Psoas muscle (tissue), 8 donors: ENCODE data around the gene DGAT2L6. TPM values are rescaled to one million over a fixed set of nuclear protein-coding genes. Genes with fewer than 3 reads are reported as not detected.

Experiments
- ATAC-seq, 4 donors: fragments of 200-7000 bp; cut with Tn5 transposase; one replicate each; pipeline ENCODE4 v1.9.1; 2020; ENCODE audit warnings: moderate library complexity in 3 of 4, mild to moderate bottlenecking in 2 of 4
- DNase-seq, 2 donors: peaks; one replicate each; pipeline ENCODE4 v3.0.0-alpha.2; 2020
- H3K27ac ChIP-seq: fragments of 200-600 bp; one replicate; pipeline ENCODE4 v1.8.0; 2022
- H3K27me3 ChIP-seq, 3 donors: fragments of 200-600 bp in 1 of 3; one replicate each; pipeline versions ENCODE4 v1.6.1 to v1.8.0; 2013 to 2022; ENCODE audit warnings: low read length in 2 of 3, mild to moderate bottlenecking in 2 of 3, moderate library complexity in 1 of 3; ENCODE audit not compliant: insufficient read depth in 3 of 3
- H3K36me3 ChIP-seq, 2 donors: fragments of 200-600 bp in 1 of 2; one replicate each; pipeline versions ENCODE4 v1.6.1 to v1.8.0; 2013 to 2022; ENCODE audit warnings: low read depth in 1 of 2, mild to moderate bottlenecking in 1 of 2, moderate library complexity in 1 of 2; ENCODE audit not compliant: insufficient read depth in 1 of 2
- H3K4me1 ChIP-seq: fragments of 200-600 bp; one replicate; pipeline ENCODE4 v1.8.0; 2022
- H3K4me3 ChIP-seq: fragments of 200-600 bp; one replicate; pipeline ENCODE4 v1.8.0; 2022; ENCODE audit warnings: mild to moderate bottlenecking
- H3K9me3 ChIP-seq: fragments of 200-600 bp; one replicate; pipeline ENCODE4 v1.8.0; 2022
- WGBS, 3 donors: extraction: QIAGEN DNeasy Blood & Tissue Kit; methylation state at CpG; one replicate each; pipeline versions ENCODE4 v1.1.6 to v1.1.7; 2013; 5-methylcytosine and 5-hydroxymethylcytosine counted together
- intact Hi-C, 2 donors: fragments of 100-400 bp; cut with DNase I; formaldehyde crosslinking; loops; one replicate each; pipeline versions ENCODE4 v1.11.0 to v1.14.2; 2022
- long read RNA-seq, 2 donors: library from polyadenylated mRNA; unstranded; transcript quantifications; one replicate each; pipeline ENCODE4 v2.0.0, GENCODE V29; 2021
- polyA plus RNA-seq, 3 donors: library from polyadenylated mRNA; stranded (reverse); fragments of 200-250 nt; gene quantifications; one replicate each; pipeline ENCODE4 v1.2.3, GENCODE V29; 2013
- total RNA-seq, 4 donors: library from RNA; stranded (reverse); fragmentation: NEBNext Ultra II Directional in 2 of 4; extraction: Animal tissue kit (Norgen Biotek cat#: 25700) in 2 of 4; gene quantifications; one replicate each; pipeline versions ENCODE4 v1.2.1 to v1.2.4, GENCODE V29; 2021 to 2023
- TF ChIP-seq, protein P1 (sequence below): fragments of 200-600 bp; IDR thresholded peaks from one replicate; pipeline ENCODE4 v1.8.0; 2022; ENCODE audit warnings: antibody characterized with exemption
- donor health status: healthy with polysubstance abuse.
- donor health status: DM: no; HTN: no; CAD: no; lungs with moderate emphysema.
- donor health status: Bipolar disorder and iron deficiency.
- donor health status: healthy.
- donor health status: DM: yes; HTN: yes; CAD: no.
- donor health status: DM: no; HTN: no; CAD: no.
- donor health status: DM: no; HTN: no; CAD: no.
- donor health status: DM: yes; HTN: yes; CAD: no.

The DGAT2L6 gene, protein sequence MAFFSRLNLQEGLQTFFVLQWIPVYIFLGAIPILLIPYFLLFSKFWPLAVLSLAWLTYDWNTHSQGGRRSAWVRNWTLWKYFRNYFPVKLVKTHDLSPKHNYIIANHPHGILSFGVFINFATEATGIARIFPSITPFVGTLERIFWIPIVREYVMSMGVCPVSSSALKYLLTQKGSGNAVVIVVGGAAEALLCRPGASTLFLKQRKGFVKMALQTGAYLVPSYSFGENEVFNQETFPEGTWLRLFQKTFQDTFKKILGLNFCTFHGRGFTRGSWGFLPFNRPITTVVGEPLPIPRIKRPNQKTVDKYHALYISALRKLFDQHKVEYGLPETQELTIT
- not detected for total RNA-seq
- not detected for polyA plus RNA-seq
- long read RNA-seq, donor 1 = 0 reads
- long read RNA-seq, donor 2 = 0 reads

DNA sequence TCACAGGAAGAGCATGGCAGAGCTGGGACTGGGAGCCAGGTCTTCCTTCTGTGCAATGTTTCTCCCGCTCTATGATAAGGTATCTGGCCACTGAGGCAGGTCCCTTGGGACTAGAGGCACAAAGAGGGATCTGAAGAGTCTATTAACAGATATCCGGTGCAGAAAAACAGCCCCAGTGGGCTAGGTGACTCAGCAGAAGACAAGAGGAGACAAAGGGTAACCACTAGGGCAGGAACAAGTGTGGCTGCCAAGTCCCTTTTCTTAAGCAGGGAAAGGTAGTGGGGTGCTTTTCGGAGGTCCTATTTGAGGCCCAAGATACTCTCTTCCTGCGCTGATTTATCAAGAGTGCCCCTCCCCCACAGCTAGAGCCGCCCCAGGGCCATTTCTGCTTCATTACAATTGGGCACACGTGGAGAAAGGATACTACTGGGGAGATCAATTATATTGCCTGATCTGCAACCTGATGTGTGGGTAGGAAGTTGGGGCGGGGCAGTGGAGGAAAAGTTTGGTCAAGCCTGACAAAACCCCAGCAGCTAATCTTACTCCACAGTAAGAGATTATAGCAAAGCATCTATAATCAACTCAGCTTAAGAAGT lies at the start of gene DGAT2L6:
Gene DGAT2L6, plus strand, starts transcription at position 546 of the 596 bp plus-strand sequence. CDS start 100 bp downstream, outside the sequence.
- TF ChIP-seq, protein P1, sequence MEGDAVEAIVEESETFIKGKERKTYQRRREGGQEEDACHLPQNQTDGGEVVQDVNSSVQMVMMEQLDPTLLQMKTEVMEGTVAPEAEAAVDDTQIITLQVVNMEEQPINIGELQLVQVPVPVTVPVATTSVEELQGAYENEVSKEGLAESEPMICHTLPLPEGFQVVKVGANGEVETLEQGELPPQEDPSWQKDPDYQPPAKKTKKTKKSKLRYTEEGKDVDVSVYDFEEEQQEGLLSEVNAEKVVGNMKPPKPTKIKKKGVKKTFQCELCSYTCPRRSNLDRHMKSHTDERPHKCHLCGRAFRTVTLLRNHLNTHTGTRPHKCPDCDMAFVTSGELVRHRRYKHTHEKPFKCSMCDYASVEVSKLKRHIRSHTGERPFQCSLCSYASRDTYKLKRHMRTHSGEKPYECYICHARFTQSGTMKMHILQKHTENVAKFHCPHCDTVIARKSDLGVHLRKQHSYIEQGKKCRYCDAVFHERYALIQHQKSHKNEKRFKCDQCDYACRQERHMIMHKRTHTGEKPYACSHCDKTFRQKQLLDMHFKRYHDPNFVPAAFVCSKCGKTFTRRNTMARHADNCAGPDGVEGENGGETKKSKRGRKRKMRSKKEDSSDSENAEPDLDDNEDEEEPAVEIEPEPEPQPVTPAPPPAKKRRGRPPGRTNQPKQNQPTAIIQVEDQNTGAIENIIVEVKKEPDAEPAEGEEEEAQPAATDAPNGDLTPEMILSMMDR = no peak
- intact Hi-C loops = no loop called here
- H3K9me3 ChIP-seq = peaks cover 2% of the 10 kb centered on the region
- no peak for ATAC-seq
- 59 to 71% (median 67%) methylated on average over 7 of the region's 7 CpGs for WGBS, 3 donors
- no peak within 1 kb of the TSS for H3K27ac ChIP-seq
- H3K36me3 ChIP-seq = no peaks in the 10 kb centered on the region
- H3K4me1 ChIP-seq = no peaks in the 10 kb centered on the region
- H3K27me3 ChIP-seq = peaks cover 0 to 3% (median 0%) of the 10 kb centered on the region in 3 donors
- DNase-seq = no peak
- no peak within 1 kb of the TSS for H3K4me3 ChIP-seq

DNA sequence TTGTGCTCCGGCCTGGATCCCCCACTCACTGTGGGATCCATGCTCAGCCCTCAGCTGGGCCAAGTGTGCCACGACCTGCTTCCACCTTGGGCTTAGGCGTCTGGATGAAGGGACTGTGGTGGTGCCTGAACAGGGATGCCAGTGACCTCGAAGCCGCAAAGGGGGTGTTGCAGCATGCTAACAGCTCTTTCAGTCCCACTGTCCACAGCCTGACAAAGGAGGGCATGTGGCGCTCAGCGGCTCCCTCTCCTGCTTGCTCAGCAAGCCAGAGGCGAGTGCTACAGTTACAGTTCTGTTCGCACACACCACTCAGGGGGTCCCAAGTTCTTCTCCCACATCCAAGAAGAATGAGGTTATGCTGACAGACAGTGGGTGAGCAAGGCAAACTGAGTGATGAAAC lies 49.2 kb upstream of the DGAT2L6 start:
- WGBS, 3 donors = 63 to 72% (median 69%) methylated on average over 7 to 9 of the region's 9 CpGs
- H3K4me3 ChIP-seq = no peak overlapping the region
- DNase-seq (no peak), ATAC-seq (no peak)
- H3K9me3 ChIP-seq = no peaks in the 10 kb centered on the region
- no peak overlapping the region for H3K27ac ChIP-seq
- peaks cover 6% of the 10 kb centered on the region for H3K4me1 ChIP-seq
- H3K27me3 ChIP-seq = peaks cover 0 to 4% (median 0%) of the 10 kb centered on the region in 3 donors
- TF ChIP-seq, protein P1 = no peak
- no peaks in the 10 kb centered on the region for H3K36me3 ChIP-seq
- intact Hi-C loops = no loop called here

DNA sequence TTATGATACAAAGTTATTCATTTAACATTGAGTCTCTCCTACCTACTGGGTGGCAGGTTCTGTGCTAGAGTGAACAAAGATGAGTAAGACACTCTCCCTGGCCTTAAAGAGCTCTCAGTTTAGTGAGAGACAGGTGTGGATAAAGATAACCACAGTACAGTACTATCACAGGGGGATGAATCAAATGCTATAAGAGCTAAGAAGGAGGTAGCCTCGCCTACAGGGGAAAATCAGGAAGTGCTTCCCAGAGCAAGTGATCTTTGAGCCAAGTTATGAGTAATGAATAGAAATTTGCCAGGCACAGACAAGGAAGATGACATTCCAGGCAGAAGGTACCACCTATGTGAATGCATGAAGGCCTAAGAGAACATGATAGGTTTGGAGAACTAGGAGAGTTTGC lies 47.5 kb upstream of the DGAT2L6 start:
- Histone ChIP-seq H3K4me1 (peaks cover 10% of the 10 kb centered on the region), H3K27ac (no peak overlapping the region), H3K36me3 (no peaks in the 10 kb centered on the region), H3K4me3 (no peak overlapping the region), H3K9me3 (no peaks in the 10 kb centered on the region), H3K27me3 (peaks cover 0 to 4% (median 0%) of the 10 kb centered on the region in 3 donors)
- no peak for ATAC-seq
- TF ChIP-seq, protein P1 = no peak
- DNase-seq = no peak
- WGBS, 3 donors = 26 to 58% (median 45%) methylated on average over 1 of the region's 1 CpG
- intact Hi-C loops = loop anchor here in 1 of 2 donors (10.0 kb wide), 1 partner anchor 305 kb away; no protein-coding TSS in a partner anchor

DNA sequence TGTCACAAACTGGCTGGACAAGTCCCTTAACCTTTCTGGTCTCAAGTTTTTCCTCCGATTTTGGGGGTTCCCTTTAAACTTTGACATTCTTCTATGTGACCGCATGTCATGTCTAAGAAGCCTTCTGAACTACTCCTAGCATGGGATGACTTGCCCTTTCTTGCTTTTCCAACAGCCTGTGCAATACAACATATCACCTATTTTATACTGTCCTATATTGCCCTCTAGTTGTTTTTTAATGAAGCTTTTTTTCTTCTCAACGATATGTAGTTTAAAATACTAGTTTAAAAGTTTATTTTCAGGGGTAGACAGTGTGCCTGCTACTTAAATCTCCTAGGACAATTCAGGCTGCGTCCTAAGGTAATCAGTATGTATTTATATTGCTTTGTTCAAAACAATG lies 45.1 kb upstream of the DGAT2L6 start:
- TF ChIP-seq, protein P1 = no peak
- intact Hi-C loops = loop anchor here (2.0 to 10.0 kb wide), 2 partner anchors 301 to 303 kb away; no protein-coding TSS in a partner anchor
- no peak overlapping the region for H3K27ac ChIP-seq
- peaks cover 10% of the 10 kb centered on the region for H3K4me1 ChIP-seq
- DNase-seq = no peak
- H3K4me3 ChIP-seq = no peak overlapping the region
- ATAC-seq = no peak
- H3K36me3 ChIP-seq = peaks cover 0 to 14% of the 10 kb centered on the region in 2 donors
- H3K27me3 ChIP-seq = peaks cover 0 to 4% (median 0%) of the 10 kb centered on the region in 3 donors
- H3K9me3 ChIP-seq = no peaks in the 10 kb centered on the region
- WGBS, 3 donors = 51 to 59% (median 58%) methylated on average over 4 of the region's 4 CpGs
